GM21447 (cell line): ENCODE measurements around the gene APOLD1.
A peak's percentile ranks its signal among the peaks of the same experiment; 100 is the strongest.
"Not testable (repeated sequence)": the region's sequence is repeated elsewhere in the genome, so short reads cannot be mapped to it uniquely, and the experiment has no call there.

Experiments used
- ATAC-seq: cut with Tn5 transposase; IDR thresholded peaks from one replicate; pipeline ENCODE4 v1.9.1; 2021; ENCODE audit not compliant: unreplicated experiment

APOLD1 gene

DNA sequence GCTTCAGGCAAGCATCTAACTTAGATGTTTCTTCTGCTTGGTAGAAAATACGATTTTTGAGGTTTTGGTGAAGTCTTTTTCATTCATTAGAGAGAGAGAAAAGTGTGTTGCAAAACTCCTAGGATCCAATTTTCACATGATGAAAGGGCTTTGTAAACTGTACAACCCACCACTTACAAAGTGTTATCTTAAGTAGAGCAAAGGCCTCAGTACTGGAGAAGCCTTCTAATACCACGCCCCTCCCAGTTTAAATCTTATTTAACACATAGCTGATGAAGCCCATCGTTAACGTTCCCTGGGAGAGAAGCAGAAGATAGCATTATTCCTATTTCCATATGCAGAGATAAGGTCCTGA, 869 bp downstream of the APOLD1 start:
- peak; percentile 10 for ATAC-seq

- ATAC-seq = peak; percentile 66
Observed at GRCh38 chr12:12786706-12787601, 1.5 kb downstream of the APOLD1 start.

DNA sequence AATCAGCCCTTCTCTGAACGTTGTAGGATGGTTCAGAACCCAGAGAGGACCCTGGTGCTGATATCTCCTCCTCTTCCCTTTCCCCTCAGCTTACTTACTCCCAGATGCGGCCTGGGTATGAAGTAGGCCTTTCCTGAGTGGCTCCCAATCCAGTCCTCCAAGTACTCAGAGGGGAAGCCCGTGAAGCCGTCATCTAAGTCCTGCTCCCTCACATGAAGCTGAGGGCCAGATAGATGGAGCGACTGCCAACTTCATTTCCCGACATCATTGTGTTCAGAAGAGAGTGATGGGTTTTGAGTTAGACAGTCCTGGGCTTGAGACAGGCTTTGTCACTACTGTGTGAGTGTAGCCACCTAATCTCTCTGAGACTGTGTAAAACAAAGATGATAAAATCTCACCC, 2.7 kb downstream of the APOLD1 start:
- no peak for ATAC-seq

DNA sequence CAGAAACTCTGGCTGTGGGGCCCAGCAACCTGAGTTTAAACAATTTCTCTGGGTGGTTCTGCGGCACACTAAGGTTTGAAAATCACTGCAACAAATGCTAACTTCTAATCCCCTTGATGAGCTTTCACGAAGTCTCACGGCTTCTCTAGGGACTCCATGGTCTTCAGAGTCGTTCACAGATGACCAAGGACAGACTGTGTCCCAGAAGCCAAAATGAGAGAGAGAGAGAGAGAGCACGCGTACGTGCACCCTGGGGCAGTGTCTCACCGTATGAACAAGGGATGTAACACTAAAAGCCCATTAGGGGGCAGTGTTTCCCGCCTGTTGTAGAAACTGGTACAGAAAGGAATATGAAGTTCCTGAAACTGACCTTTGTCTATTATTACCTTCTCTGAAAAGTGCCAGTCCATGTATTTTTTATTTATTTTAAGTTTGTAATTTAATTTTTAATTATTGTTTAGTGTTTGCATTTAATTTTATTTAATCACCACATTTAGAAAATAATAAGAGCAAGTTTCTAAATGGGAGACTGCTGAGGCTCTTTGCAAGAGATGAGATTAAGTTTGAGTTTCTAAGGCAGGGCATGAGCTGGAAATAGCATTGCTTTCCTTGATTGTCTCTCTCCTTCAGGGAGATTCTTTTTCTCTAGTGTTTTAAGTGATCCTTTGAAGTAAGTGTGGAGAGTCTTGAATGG, 3.4 kb downstream of the APOLD1 start:
- peak; percentile 67 for ATAC-seq

DNA sequence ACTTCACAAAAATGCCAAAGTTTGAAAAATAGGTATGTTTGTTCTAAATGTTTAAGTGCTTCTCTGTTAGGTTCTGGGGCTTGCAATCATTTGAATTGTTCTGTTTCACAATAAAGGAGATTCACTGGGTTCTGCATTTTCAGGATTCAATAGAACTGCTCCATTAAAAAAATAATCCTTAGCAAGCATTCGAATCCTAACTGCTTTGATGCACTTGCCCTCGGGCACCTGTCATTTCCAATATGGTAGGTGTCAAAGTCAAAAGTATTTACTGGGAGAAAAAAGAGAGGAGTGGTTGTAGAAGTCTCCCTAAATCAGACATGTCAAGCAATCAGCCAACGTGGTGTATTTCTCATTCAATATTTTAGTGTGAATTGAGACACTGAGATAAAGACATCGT, 5.5 kb downstream of the APOLD1 start:
- no peak for ATAC-seq

- no peak for ATAC-seq
Observed at GRCh38 chr12:12791756-12792369, 6.4 kb downstream of the APOLD1 start.

DNA sequence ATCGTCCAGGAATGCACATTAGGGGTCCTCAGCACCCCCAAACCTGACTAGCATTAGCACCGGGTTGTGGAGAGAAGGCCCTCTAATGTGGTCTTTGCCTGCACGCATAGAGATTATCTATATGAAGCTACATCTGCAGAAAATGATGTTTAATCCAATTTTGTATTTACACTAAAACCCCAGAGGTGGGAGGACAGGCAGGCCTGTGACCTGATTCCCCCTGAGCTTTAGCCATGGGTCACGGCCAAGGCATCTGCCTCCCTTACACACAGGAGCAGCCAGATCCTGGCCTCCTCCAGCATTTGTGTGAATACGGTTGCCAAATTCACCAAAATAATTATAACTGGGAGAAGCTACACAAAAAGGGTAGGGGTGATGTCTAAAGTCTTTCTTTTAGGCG, 7.0 kb downstream of the APOLD1 start:
- ATAC-seq = no peak

DNA sequence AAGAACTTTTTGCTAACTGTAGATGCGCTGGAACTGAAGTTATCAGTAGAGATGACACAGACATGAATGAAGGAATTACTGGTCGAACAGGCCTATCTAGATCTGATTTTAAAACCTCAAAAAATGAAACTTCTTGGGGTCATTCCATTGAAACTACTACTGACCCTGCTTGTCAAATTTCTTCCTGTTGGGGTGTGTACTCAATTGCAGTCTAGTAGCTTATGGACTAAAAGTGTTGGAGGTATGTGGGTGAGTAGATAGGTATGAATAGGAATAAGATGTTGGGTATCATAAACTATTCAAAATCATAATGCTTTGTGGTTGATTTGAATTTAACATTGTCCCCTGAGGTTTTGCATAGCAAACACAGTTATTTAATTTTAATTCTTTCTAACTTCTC, 9.2 kb downstream of the APOLD1 start:
- no peak for ATAC-seq

DNA sequence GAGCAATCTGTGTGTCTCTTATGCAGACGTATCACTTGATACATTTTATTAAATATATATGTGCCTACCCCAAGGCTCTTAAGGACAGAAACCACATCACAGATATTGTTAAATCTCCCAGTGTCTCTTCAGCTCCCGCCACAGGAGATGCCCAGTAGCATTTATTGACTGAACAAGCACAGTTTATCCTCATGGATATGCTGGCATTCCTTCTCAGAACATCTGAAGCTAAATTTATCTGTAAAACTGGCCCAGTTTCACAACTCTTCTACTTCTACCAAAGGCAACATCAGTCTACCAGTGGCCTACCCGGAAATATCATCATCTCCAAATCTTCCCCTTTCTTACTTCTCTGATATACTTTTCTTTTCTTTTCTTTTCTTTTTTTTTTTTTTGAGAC, 10.7 kb downstream of the APOLD1 start:
- no peak for ATAC-seq

GRCh38 chr12:12796928-12797793, 11.7 kb downstream of the APOLD1 start:
- no peak for ATAC-seq

DNA sequence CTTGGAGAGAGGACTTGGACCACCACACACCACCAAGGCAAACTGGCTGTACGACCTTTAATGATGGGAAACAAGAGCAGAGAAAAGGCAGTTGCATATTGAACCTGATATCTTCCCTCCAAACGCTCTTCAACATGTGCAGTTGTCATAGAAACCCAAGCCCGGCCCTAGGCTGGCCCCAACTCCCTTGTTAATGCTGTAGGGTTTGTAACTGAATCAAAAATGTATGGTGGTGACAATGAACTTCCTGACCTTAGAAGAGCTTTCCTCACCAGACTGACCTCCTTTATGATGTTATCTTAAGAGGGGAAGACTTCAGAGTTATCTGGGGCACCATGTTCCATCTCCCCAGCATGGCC, 12.3 kb downstream of the APOLD1 start:
- ATAC-seq = no peak

GRCh38 chr12:12798480-12798879, 13.0 kb downstream of the APOLD1 start:
- no peak for ATAC-seq

DNA sequence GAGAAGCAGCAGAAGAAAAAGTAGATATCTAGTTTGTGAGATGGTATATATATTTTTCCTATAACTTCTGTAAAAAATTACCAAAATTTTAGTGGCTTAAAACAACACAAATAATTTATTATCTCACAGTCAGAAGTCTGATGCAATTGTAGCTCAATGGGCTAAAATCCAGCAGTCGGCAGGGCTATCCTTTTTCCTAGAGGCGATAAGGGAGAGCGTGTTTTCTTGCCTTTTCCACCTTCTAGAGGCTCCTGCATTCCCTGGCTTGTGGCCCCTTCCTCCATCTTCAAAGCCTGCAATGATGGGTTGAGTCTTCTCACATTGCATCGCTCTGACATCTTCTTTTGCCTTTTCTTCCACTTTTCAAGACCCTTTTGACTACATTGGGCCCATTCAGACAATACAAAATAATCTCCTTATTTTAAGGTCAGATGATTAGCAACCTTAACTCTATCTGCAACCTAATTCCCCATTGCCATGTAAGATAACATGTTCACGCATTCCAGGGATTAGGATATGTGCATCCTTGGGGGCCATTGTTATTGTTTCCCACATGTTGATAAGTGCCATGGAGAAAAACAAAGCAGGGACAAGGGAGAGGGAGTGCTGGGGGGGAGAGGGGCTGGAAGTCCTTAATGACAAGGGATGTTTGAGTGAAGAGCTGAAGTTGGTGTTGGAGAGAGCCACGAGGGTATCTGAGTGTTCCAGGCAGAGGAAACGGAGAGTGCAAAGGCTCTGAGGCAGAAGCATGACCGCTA, 13.9 kb downstream of the APOLD1 start:
- no peak for ATAC-seq

DNA sequence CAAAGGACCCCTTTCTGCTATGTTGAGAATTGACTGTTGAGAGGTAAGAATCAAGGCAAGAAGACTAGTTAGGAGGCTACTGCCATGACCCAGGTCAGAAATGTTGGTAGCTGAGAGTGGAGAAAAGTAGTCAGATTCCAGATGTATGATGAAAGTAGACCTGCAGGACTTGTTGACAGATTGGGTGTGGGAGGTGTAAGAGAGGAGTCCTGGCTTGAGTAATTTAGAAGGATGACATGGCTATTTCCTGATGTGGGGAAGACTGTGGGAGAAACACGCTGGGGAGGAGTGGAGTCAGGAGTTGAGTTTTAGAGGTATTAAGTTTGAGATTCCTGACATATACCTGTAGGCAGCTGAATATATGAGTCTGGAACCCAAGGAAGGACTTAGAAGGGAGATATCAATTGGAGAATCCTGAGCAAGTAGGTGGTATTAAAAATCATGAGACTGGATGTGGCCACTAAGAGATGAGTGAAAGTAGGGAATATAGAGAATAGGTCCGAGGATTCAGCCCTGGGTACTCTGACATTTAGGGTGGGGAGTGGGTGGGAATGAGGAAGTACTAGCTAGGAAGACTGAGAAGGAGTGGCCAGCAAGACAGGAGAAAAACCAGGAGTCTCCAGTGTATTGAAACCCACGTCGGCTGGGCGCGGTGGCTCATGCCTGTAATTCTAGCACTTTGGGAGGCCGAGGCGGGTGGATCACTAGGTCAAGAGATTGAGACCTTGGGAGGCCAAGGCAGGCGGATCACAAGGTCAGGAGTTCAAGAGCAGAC, 15.1 kb downstream of the APOLD1 start:
- no peak for ATAC-seq

GRCh38 chr12:12801656-12802055, 16.2 kb downstream of the APOLD1 start:
- ATAC-seq = not testable (repeated sequence)

DNA sequence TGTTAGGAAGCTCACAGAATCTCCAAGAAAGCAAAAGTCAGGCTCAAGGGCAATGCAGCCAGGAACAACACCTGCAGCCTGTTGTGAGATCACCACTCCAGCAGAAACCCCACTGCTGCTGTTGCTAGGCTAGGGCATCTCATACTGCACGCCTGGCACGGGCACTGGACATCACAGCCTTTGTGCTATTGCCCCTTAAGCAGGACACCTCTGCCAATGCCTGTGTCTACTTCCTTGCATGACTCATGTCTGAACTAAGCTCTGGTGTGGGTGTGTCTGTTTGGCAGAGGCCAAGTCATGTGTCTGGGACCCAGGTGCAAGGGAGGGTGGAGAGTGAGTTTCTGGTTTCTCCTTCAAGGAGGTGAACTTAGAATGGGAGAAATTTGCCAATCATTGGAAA, 17.7 kb downstream of the APOLD1 start:
- peak; percentile 85 for ATAC-seq

GRCh38 chr12:12804011-12804410, 18.6 kb downstream of the APOLD1 start:
- no peak for ATAC-seq

DNA sequence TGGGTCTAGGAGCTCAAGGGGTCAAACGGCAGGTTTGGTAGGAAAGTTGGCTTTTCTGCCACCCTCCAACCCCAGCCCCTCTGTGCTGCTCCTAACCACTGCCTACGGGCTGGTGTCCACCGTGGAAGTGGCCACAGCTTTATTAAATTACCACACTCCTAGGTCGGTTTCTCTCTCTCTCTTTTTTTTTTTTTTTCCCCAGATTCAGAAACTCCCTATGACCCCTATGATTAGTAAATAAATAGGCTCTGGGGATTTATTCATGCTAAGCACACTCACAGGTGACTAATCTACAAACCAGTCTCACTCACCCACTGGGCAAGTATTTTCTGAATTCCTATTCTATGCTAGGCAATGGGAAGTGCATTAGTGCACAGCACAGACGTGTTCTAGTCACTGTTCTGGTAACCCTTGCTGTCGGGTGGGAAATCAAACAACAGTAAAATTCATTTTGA, 19.0 kb downstream of the APOLD1 start:
- no peak for ATAC-seq

DNA sequence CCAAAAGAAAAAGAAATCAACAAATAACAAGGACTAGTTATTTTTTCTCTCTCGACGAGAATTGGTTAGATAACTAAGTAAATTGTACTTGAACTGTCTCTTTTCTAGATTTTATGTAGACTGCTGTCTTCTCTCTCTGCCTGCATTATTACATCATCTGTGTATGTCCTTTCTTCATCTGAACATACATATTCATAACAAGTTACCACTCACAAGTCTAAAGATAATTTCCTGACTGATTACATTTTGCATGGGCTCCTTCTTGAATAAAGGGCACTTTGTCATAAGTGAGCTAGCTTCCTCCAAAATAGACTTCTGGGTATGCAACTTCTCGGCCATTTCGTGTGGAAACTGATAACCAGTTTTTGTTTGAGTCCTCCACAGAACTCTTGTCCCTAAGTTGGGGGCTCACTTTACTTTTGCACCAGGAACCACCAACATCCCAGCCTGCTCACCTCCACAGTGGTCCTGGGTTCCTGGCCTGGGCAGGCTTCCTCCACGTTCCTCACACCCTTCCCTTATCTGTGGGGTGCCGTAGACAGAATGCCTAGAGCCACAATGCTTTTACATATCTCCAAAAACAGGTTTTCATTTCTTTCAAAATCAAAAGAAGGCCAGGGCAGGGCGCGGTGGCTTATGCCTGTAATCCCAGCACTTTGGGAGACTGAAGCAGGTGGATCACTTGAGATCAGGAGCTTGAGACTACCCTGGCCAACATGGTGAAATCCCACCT, 21.5 kb downstream of the APOLD1 start:
- ATAC-seq = no peak
